A673 (cell line): ENCODE data around the gene WHRN. TPM values are rescaled to one million over a fixed set of nuclear protein-coding genes. Genes with fewer than 3 reads are reported as not detected.

Experiments used
- BruUV-seq: library from RNA; stranded (reverse); fragments of 400-500 nt; replicated peaks from 2 replicates; lab custom pipeline; 2021; lab: Mats Ljungman, UMichigan
- CTCF ChIA-PET: fragments of 300-600 bp; sonication (Branson Sonifier 250); formaldehyde crosslinking; loops from one replicate; lab custom pipeline; 2022; ENCODE audit warnings: antibody characterized with exemption; lab: Charles Lee
- POLR2A ChIA-PET: fragments of 300-600 bp; sonication (Branson Sonifier 250); formaldehyde crosslinking; loops from one replicate; lab custom pipeline; 2022; ENCODE audit warnings: antibody characterized with exemption; ENCODE audit not compliant: low non-redundant PET; lab: Charles Lee
- DNase-seq: peaks from one replicate; pipeline ENCODE4 v3.0.0-alpha.2; 2015; ENCODE audit warnings: low spot score
- H3K27ac ChIP-seq: fragments of 200-600 bp; sonication (generic); 2 replicates; pipeline ENCODE4 v1.5.1; 2016; ENCODE audit warnings: mixed run types, low read depth, mild to moderate bottlenecking, mixed read lengths, antibody characterized with exemption, low read length; ENCODE audit not compliant: poor library complexity, severe bottlenecking
- H3K27me3 ChIP-seq: fragments of 200-600 bp; sonication (generic); replicated peaks from 2 replicates; pipeline ENCODE4 v1.6.1; 2017; ENCODE audit warnings: mixed run types, low read depth, mild to moderate bottlenecking, mixed read lengths, antibody characterized with exemption, low read length; ENCODE audit not compliant: insufficient read depth, poor library complexity
- H3K36me3 ChIP-seq: fragments of 200-600 bp; sonication (generic); 2 replicates; pipeline ENCODE4 v1.6.1; 2016; ENCODE audit warnings: mixed run types, mild to moderate bottlenecking, mixed read lengths, antibody characterized with exemption, low read length; ENCODE audit not compliant: insufficient read depth, poor library complexity, severe bottlenecking
- H3K4me1 ChIP-seq: fragments of 200-600 bp; sonication (generic); 2 replicates; pipeline ENCODE4 v1.6.1; 2017; ENCODE audit warnings: mixed run types, mild to moderate bottlenecking, mixed read lengths, antibody characterized with exemption, low read length; ENCODE audit not compliant: insufficient read depth, poor library complexity, severe bottlenecking
- H3K4me3 ChIP-seq: fragments of 200-600 bp; sonication (generic); 2 replicates; pipeline ENCODE4 v1.5.1; 2016; ENCODE audit warnings: low read depth, mixed run types, mild to moderate bottlenecking, mixed read lengths, low read length; ENCODE audit not compliant: poor library complexity, severe bottlenecking
- H3K9me3 ChIP-seq: fragments of 200-600 bp; sonication (generic); 2 replicates; pipeline ENCODE4 v1.6.1; 2016; ENCODE audit warnings: mixed run types, low read depth, mild to moderate bottlenecking, mixed read lengths, antibody characterized with exemption, low read length; ENCODE audit not compliant: poor library complexity, severe bottlenecking
- CTCF ChIP-seq: fragments of 300-800, 200-600 bp; sonication (generic); conservative IDR thresholded peaks from 2 replicates; pipeline ENCODE4 v1.5.1; 2017; ENCODE audit warnings: low read depth, mild to moderate bottlenecking, antibody characterized with exemption, low read length, moderate library complexity, mixed read lengths
- EZH2 ChIP-seq: fragments of 200-600 bp; sonication (generic); IDR thresholded peaks from 2 replicates; pipeline ENCODE4 v1.6.1; 2017; ENCODE audit warnings: borderline replicate concordance, low read depth, mild to moderate bottlenecking, mixed read lengths, antibody characterized with exemption, low read length; ENCODE audit not compliant: poor library complexity, severe bottlenecking
- intact Hi-C: fragments of 100-400 bp; cut with micrococcal nuclease; formaldehyde crosslinking; loops from one replicate; pipeline ENCODE4 v1.10.0; 2022; ENCODE audit not compliant: unreplicated experiment
- total RNA-seq: library from RNA; stranded (reverse); gene quantifications from 2 replicates; pipeline ENCODE4 v1.2.3, GENCODE V29; 2021

Gene WHRN
- total RNA-seq, 1 experiment from 2014 or later, result 9.1 TPM

GRCh38 chr9:114493521-114494184, 11.6 kb downstream of the WHRN start:
- H3K27ac ChIP-seq, result no peak overlapping the region
- no peaks in the 10 kb centered on the region for H3K36me3 ChIP-seq
- POLR2A ChIA-PET, result no interaction called here
- CTCF ChIA-PET, result no interaction called here
- no peaks in the 10 kb centered on the region for H3K4me1 ChIP-seq
- intact Hi-C loops, result no loop called here
- DNase-seq, result no peak
- H3K4me3 ChIP-seq, result no peak overlapping the region
- no peaks in the 10 kb centered on the region for H3K9me3 ChIP-seq
- TF ChIP-seq CTCF (no peak), EZH2 (no peak)
- no peaks in the 10 kb centered on the region for H3K27me3 ChIP-seq
- no TSS peak for BruUV-seq

GRCh38 chr9:114492991-114493390, 12.3 kb downstream of the WHRN start:
- ChIA-PET CTCF (no interaction called here), POLR2A (no interaction called here)
- Histone ChIP-seq H3K9me3 (no peaks in the 10 kb centered on the region), H3K27me3 (no peaks in the 10 kb centered on the region), H3K27ac (no peak overlapping the region), H3K4me1 (no peaks in the 10 kb centered on the region), H3K36me3 (no peaks in the 10 kb centered on the region), H3K4me3 (no peak overlapping the region)
- intact Hi-C loops, result no loop called here
- no peak for DNase-seq
- no TSS peak for BruUV-seq
- TF ChIP-seq EZH2 (no peak), CTCF (no peak)

GRCh38 chr9:114491430-114492003, 13.8 kb downstream of the WHRN start:
- H3K9me3 ChIP-seq, result no peaks in the 10 kb centered on the region
- ChIA-PET POLR2A (no interaction called here), CTCF (no interaction called here)
- H3K27ac ChIP-seq, result no peak overlapping the region
- H3K36me3 ChIP-seq, result no peaks in the 10 kb centered on the region
- no peak for TF ChIP-seq CTCF
- TF ChIP-seq EZH2, result no peak
- no peaks in the 10 kb centered on the region for H3K4me1 ChIP-seq
- DNase-seq, result no peak
- no TSS peak for BruUV-seq
- H3K27me3 ChIP-seq, result no peaks in the 10 kb centered on the region
- intact Hi-C loops, result no loop called here
- H3K4me3 ChIP-seq, result no peak overlapping the region
